SK-N-SH (cell line): ENCODE results near the gene LYRM2. TPM values are rescaled to one million over a fixed set of nuclear protein-coding genes. Genes with fewer than 3 reads are reported as not detected.

Experiments
- CTCF ChIA-PET: fragments of 300-600, 350-600 bp; formaldehyde crosslinking; extraction: SDS; loops from one replicate; lab custom pipeline; 2021; lab: Yijun Ruan, JAX
- POLR2A ChIA-PET: fragments of 350-600 bp; sonication (Branson Sonifier 250); formaldehyde crosslinking; extraction: SDS; loops from one replicate; lab custom pipeline; 2020; ENCODE audit warnings: antibody characterized with exemption, inconsistent platforms; lab: Yijun Ruan, JAX
- DNase-seq: peaks from one replicate; pipeline ENCODE4 v3.0.0; 2012
- H2AFZ ChIP-seq: fragments of 200-600 bp; sonication (generic); 2 replicates; pipeline ENCODE4 v1.8.1; 2016; ENCODE audit warnings: antibody characterized with exemption, mild to moderate bottlenecking, low read depth
- H3F3A ChIP-seq: fragments of 200-600 bp; sonication (generic); replicated peaks from 2 replicates; pipeline ENCODE3; 2016; ENCODE audit warnings: antibody characterized with exemption, mild to moderate bottlenecking; ENCODE audit not compliant: insufficient read depth
- H3K27ac ChIP-seq, 2 experiments: fragments of 200-500 bp in 1 of 2; fragments of 200-600 bp in 1 of 2; sonication (Bioruptor generic) in 1 of 2; sonication (generic), shearing (Covaris generic) in 1 of 2; 2 replicates each; pipeline versions ENCODE4 v1.5.1 to v1.6.1; 2014 to 2016; ENCODE audit warnings: low read depth in 2 of 2, inconsistent platforms in 1 of 2, low read length in 1 of 2, mild to moderate bottlenecking in 1 of 2, mixed read lengths in 1 of 2
- H3K27me3 ChIP-seq: fragments of 200-600 bp; sonication (generic), shearing (Covaris generic); 2 replicates; pipeline ENCODE4 v1.6.1; 2016; ENCODE audit warnings: mixed run types; ENCODE audit not compliant: insufficient read depth
- H3K36me3 ChIP-seq, 2 experiments: fragments of 200-500 bp in 1 of 2; fragments of 200-600 bp in 1 of 2; sonication (Bioruptor generic) in 1 of 2; sonication (generic) in 1 of 2; replicated peaks in 1 of 2; 2 replicates each; pipeline versions ENCODE3 to v1.5.1; 2014 to 2016; ENCODE audit warnings: low read length in 1 of 2, mild to moderate bottlenecking in 1 of 2; ENCODE audit not compliant: insufficient read depth in 2 of 2, control insufficient read depth in 1 of 2
- H3K4me1 ChIP-seq, 2 experiments: fragments of 200-500 bp in 1 of 2; fragments of 200-600 bp in 1 of 2; sonication (Bioruptor generic) in 1 of 2; sonication (generic), shearing (Covaris generic) in 1 of 2; 2 replicates each; pipeline versions ENCODE4 v1.5.1 to v1.6.1; 2014 to 2016; ENCODE audit warnings: low read depth in 1 of 2, low read length in 1 of 2, mixed run types in 1 of 2; ENCODE audit not compliant: insufficient read depth in 2 of 2, control insufficient read depth in 1 of 2
- H3K4me2 ChIP-seq: fragments of 200-600 bp; sonication (generic), shearing (Covaris generic); 2 replicates; pipeline ENCODE4 v1.6.1; 2017; ENCODE audit warnings: mixed run types
- H3K4me3 ChIP-seq, 2 experiments: fragments of 200-500 bp in 1 of 2; fragments of 200-600 bp in 1 of 2; sonication (Bioruptor generic) in 1 of 2; sonication (generic), shearing (Covaris generic) in 1 of 2; 2 replicates each; pipeline versions ENCODE4 v1.5.1 to v1.8.1; 2014 to 2016; ENCODE audit warnings: low read depth in 2 of 2, inconsistent platforms in 1 of 2, low read length in 1 of 2, mild to moderate bottlenecking in 1 of 2, mixed read lengths in 1 of 2, moderate library complexity in 1 of 2
- H3K79me2 ChIP-seq: fragments of 200-600 bp; sonication (generic); 2 replicates; pipeline ENCODE4 v1.8.1; 2017; ENCODE audit warnings: mild to moderate bottlenecking; ENCODE audit not compliant: insufficient read depth
- H3K9ac ChIP-seq: fragments of 200-600 bp; sonication (generic); 2 replicates; pipeline ENCODE4 v1.6.1; 2017; ENCODE audit warnings: mixed run types
- H3K9me2 ChIP-seq: fragments of 200-600 bp; sonication (generic); 2 replicates; pipeline ENCODE4 v1.6.1; 2017; ENCODE audit warnings: mixed run types
- H3K9me3 ChIP-seq: fragments of 200-600 bp; sonication (generic); 2 replicates; pipeline ENCODE4 v1.6.1; 2017; ENCODE audit warnings: mixed run types, mild to moderate bottlenecking, moderate library complexity
- H4K20me1 ChIP-seq: fragments of 200-600 bp; sonication (generic); 2 replicates; pipeline ENCODE4 v1.6.1; 2017; ENCODE audit warnings: mild to moderate bottlenecking, mixed run types; ENCODE audit not compliant: insufficient read depth
- CHD2 ChIP-seq: fragments of 150-350 bp; IDR thresholded peaks from 2 replicates; pipeline ENCODE4 v1.6.1; 2018; ENCODE audit warnings: low read length; ENCODE audit not compliant: partially characterized antibody
- CTCF ChIP-seq: fragments of 200-600 bp; sonication (generic); IDR thresholded peaks from 2 replicates; pipeline ENCODE4 v1.6.1; 2017; ENCODE audit warnings: antibody characterized with exemption, mild to moderate bottlenecking, moderate library complexity
- ELF1 ChIP-seq: IDR thresholded peaks from 2 replicates; pipeline ENCODE4 v1.4.0; 2012
- EP300 ChIP-seq, 2 experiments: IDR thresholded peaks; 2 replicates each; pipeline versions ENCODE4 v1.4.0 to v1.6.1; 2012; ENCODE audit warnings: borderline replicate concordance in 1 of 2, low read depth in 1 of 2, low read length in 1 of 2
- EZH2phosphoT487 ChIP-seq: fragments of 200-600 bp; sonication (generic); IDR thresholded peaks from 2 replicates; pipeline ENCODE4 v1.6.1; 2017; ENCODE audit warnings: low read depth, mixed run types, mild to moderate bottlenecking, antibody characterized with exemption, moderate library complexity, borderline replicate concordance
- FOXJ3 ChIP-seq: sonication (generic); formaldehyde crosslinking; IDR thresholded peaks from 2 replicates; pipeline ENCODE4 v1.5.1; 2020; ENCODE audit warnings: mild to moderate bottlenecking, missing genetic modification reagents
- JUND ChIP-seq: IDR thresholded peaks from 2 replicates; pipeline ENCODE4 v1.4.0; 2012
- MAX ChIP-seq: IDR thresholded peaks from 2 replicates; pipeline ENCODE4 v1.4.0; 2012; ENCODE audit warnings: low read depth
- NFIC ChIP-seq: IDR thresholded peaks from 2 replicates; pipeline ENCODE4 v1.4.0; 2012; ENCODE audit warnings: borderline replicate concordance
- NRF1 ChIP-seq: IDR thresholded peaks from 2 replicates; pipeline ENCODE4 v1.6.1; 2012; ENCODE audit warnings: low read depth, mild to moderate bottlenecking, low read length
- RAD21 ChIP-seq: IDR thresholded peaks from 2 replicates; pipeline ENCODE4 v1.6.1; 2012; ENCODE audit warnings: mild to moderate bottlenecking, low read length
- RCOR1 ChIP-seq: fragments of 150-350 bp; IDR thresholded peaks from 2 replicates; pipeline ENCODE4 v1.6.1; 2017; ENCODE audit warnings: antibody characterized with exemption, low read length
- REST ChIP-seq: IDR thresholded peaks from 2 replicates; pipeline ENCODE4 v1.6.1; 2012; ENCODE audit warnings: mild to moderate bottlenecking, low read depth, low read length, moderate library complexity
- RFX5 ChIP-seq: IDR thresholded peaks from 2 replicates; pipeline ENCODE4 v1.6.1; 2012; ENCODE audit warnings: mild to moderate bottlenecking, improper control_type of control experiment, low read length
- RXRA ChIP-seq: IDR thresholded peaks from 2 replicates; pipeline ENCODE4 v1.4.0; 2012; ENCODE audit warnings: low read depth, mild to moderate bottlenecking, borderline replicate concordance
- SIN3A ChIP-seq: IDR thresholded peaks from 2 replicates; pipeline ENCODE4 v1.6.1; 2012; ENCODE audit warnings: low read depth, mild to moderate bottlenecking, low read length, moderate library complexity, borderline replicate concordance
- TEAD4 ChIP-seq: IDR thresholded peaks from 2 replicates; pipeline ENCODE4 v1.4.0; 2012; ENCODE audit warnings: mild to moderate bottlenecking, borderline replicate concordance; ENCODE audit not compliant: insufficient read depth
- USF1 ChIP-seq: IDR thresholded peaks from 2 replicates; pipeline ENCODE4 v1.4.0; 2012; ENCODE audit warnings: low read depth, borderline replicate concordance
- YY1 ChIP-seq: IDR thresholded peaks from 2 replicates; pipeline ENCODE4 v1.4.0; 2012; ENCODE audit warnings: low read depth, mild to moderate bottlenecking
- ZBTB33 ChIP-seq: IDR thresholded peaks from 2 replicates; pipeline ENCODE4 v1.4.0; 2012; ENCODE audit warnings: low read depth, borderline replicate concordance
- WGBS: methylation state at CpG from one replicate; pipeline ENCODE4 v1.1.6; 2017; ENCODE audit warnings: low lambda C conversion rate; 5-methylcytosine and 5-hydroxymethylcytosine counted together
- polyA plus RNA-seq, 3 experiments: library from polyadenylated mRNA; depleted of rRNA; stranded (reverse); fragments of >200 nt; gene quantifications; 2 replicates each; pipeline ENCODE4 v1.2.3, GENCODE V29; 2012

LYRM2 gene
- polyA plus RNA-seq, 1 of the 3 experiments (the other 2 are of a cell fraction) = 14.5 TPM

- Histone ChIP-seq H3K4me2 (no peak overlapping the region), H3K9me3 (no peaks in the 10 kb centered on the region), H4K20me1 (no peaks in the 10 kb centered on the region), H3K4me1 (peaks cover 0 to 7% of the 10 kb centered on the region in 2 experiments; a peak in 3 of 4 replicates), H3K27me3 (no peaks in the 10 kb centered on the region), H3K79me2 (no peaks in the 10 kb centered on the region), H3K9me2 (no peaks in the 10 kb centered on the region), H3K9ac (no peak overlapping the region), H3K36me3 (peaks cover 43 to 59% of the 10 kb centered on the region in 2 experiments), H3F3A (no peaks in the 10 kb centered on the region), H2AFZ (no peak overlapping the region), H3K4me3 (no peak overlapping the region), H3K27ac (no peak overlapping the region)
- 84% methylated on average over 7 of the region's 7 CpGs for WGBS
- ChIA-PET POLR2A (no interaction called here), CTCF (interaction anchor here (1.0 kb wide), 1 partner anchor 34 kb away, joined by 3 read pairs; no protein-coding TSS in a partner anchor)
- DNase-seq = no peak
- TF ChIP-seq RCOR1 = no peak
- TF ChIP-seq USF1 = no peak
- TF ChIP-seq YY1 = no peak
- no peak for TF ChIP-seq RFX5
- no peak for TF ChIP-seq FOXJ3 (CRISPR knock-in tag)
- TF ChIP-seq REST = no peak
- TF ChIP-seq RXRA = no peak
- TF ChIP-seq EP300 (IDR thresholded peaks at IDR 0.05; ENCODE audit: borderline replicate concordance in 1 of 2, low read depth in 1 of 2, low read length in 1 of 2) = no peak
- no peak for TF ChIP-seq MAX
- TF ChIP-seq RAD21 = no peak
- no peak for TF ChIP-seq JUND
- TF ChIP-seq ELF1 = no peak
- no peak for TF ChIP-seq EZH2phosphoT487
- no peak for TF ChIP-seq NRF1
Observed at GRCh38 chr6:89680551-89680950, 42.0 kb upstream of the LYRM2 start.

GRCh38 chr6:89680150-89680549, 41.6 kb upstream of the LYRM2 start:
- CTCF ChIA-PET = interaction anchor here (1.0 kb wide), 1 partner anchor 34 kb away, joined by 3 read pairs; no protein-coding TSS in a partner anchor
- WGBS = 86% methylated on average over 2 of the region's 2 CpGs
- Histone ChIP-seq H3K27ac (no peak overlapping the region), H3K4me3 (no peak overlapping the region), H3K9me2 (no peaks in the 10 kb centered on the region), H3K9me3 (no peaks in the 10 kb centered on the region), H2AFZ (no peak overlapping the region), H3F3A (no peaks in the 10 kb centered on the region), H3K27me3 (no peaks in the 10 kb centered on the region), H3K36me3 (peaks cover 44 to 59% of the 10 kb centered on the region in 2 experiments)
- TF ChIP-seq CHD2 (no peak), TEAD4 (no peak), SIN3A (no peak), ZBTB33 (no peak), NFIC (peak; percentile 42), EZH2phosphoT487 (no peak), CTCF (no peak)
- TF ChIP-seq, all 33 proteins: peak for 1
- no peaks in the 10 kb centered on the region for H3K79me2 ChIP-seq
- DNase-seq = no peak
- POLR2A ChIA-PET = no interaction called here
- H3K4me2 ChIP-seq = no peak overlapping the region
- peaks cover 0 to 10% of the 10 kb centered on the region in 2 experiments; a peak in 3 of 4 replicates for H3K4me1 ChIP-seq
- no peak overlapping the region for H3K9ac ChIP-seq
- H4K20me1 ChIP-seq = no peaks in the 10 kb centered on the region
